GM12878 (cell line): ENCODE data around the gene CDC42EP1. TPM values are rescaled to one million over a fixed set of nuclear protein-coding genes. Genes with fewer than 3 reads are reported as not detected.

ENCODE experiments used
- BHLHE40 ChIP-seq, 2 experiments: fragments of 450-650 bp in 1 of 2; IDR thresholded peaks; 2 replicates each; pipeline ENCODE4 v1.6.1; 2011 to 2017; ENCODE audit warnings: low read depth in 2 of 2, borderline replicate concordance in 1 of 2, improper control_type of control experiment in 1 of 2, low read length in 1 of 2, mild to moderate bottlenecking in 1 of 2
- BMI1 ChIP-seq: fragments of 450-650 bp; IDR thresholded peaks from 2 replicates; pipeline ENCODE4 v1.6.1; 2016; ENCODE audit warnings: mild to moderate bottlenecking, moderate library complexity, borderline replicate concordance
- CHD2 ChIP-seq: IDR thresholded peaks from 2 replicates; pipeline ENCODE4 v1.6.1; 2011; ENCODE audit warnings: low read depth, low read length, improper control_type of control experiment, borderline replicate concordance
- GATAD2B ChIP-seq: fragments of 450-650 bp; conservative IDR thresholded peaks from 2 replicates; pipeline ENCODE4 v1.6.1; 2017; ENCODE audit warnings: low read depth, mild to moderate bottlenecking, moderate library complexity
- IKZF1 ChIP-seq: fragments of 450-650 bp; conservative IDR thresholded peaks from 2 replicates; pipeline ENCODE4 v1.6.1; 2017; ENCODE audit warnings: antibody characterized with exemption, mild to moderate bottlenecking
- MTA3 ChIP-seq: IDR thresholded peaks from 2 replicates; pipeline ENCODE4 v1.6.1; 2012; ENCODE audit warnings: low read length, inconsistent platforms, borderline replicate concordance
- PBX3 ChIP-seq: IDR thresholded peaks from 2 replicates; pipeline ENCODE4 v1.6.1; 2011; ENCODE audit warnings: mild to moderate bottlenecking, low read depth, low read length, moderate library complexity; ENCODE audit not compliant: insufficient replicate concordance
- ZNF592 ChIP-seq: fragments of 450-650 bp; IDR thresholded peaks from 2 replicates; pipeline ENCODE4 v1.6.1; 2017; ENCODE audit warnings: mild to moderate bottlenecking, moderate library complexity
- ZNF687 ChIP-seq: fragments of 450-650 bp; IDR thresholded peaks from 2 replicates; pipeline ENCODE4 v1.6.1; 2017; ENCODE audit warnings: mild to moderate bottlenecking, moderate library complexity
- polyA plus RNA-seq, 11 experiments: library from polyadenylated mRNA; depleted of rRNA in 4 of 11; unstranded in 6 of 11; stranded (reverse) in 5 of 11; fragments of >200 nt; fragmentation: Nextera tagmentation in 4 of 11; fragmentation: Illumina TruSeq in 1 of 11; extraction: Ambion mirVana in 4 of 11; extraction: Trizol in 1 of 11; gene quantifications; 1 replicate in 1 of 11; 2 replicates in 10 of 11; pipeline versions ENCODE4 v1.2.1 to v1.2.3, GENCODE V29; 2011 to 2016; ENCODE audit warnings: inconsistent platforms in 2 of 11, missing spikeins in 2 of 11, low read depth in 1 of 11
- total RNA-seq, 4 experiments: library from RNA; depleted of rRNA in 3 of 4; stranded (reverse); fragments of >200 nt in 3 of 4; fragmentation: Illumina TruSeq in 1 of 4; extraction: Trizol in 1 of 4; gene quantifications; 2 replicates each; pipeline versions ENCODE4 v1.2.1 to v1.2.3, GENCODE V29; 2013 to 2021

Gene CDC42EP1
- total and polyA plus RNA-seq, 10 of the 15 experiments (the other 5 are each of a cell fraction or from before 2014, with no cell fraction given): 0.04 to 0.33 (median 0.09) TPM; not detected in 7

GRCh38 chr22:37533995-37534394 lies 26.3 kb upstream of the CDC42EP1 start (continued):
- TF ChIP-seq ZNF592: no peak
- TF ChIP-seq BMI1: peak; percentile 70; the same call in 1 of the 2 replicates
- TF ChIP-seq PBX3: no peak
- TF ChIP-seq BHLHE40 (IDR thresholded peaks at IDR 0.05; ENCODE audit: borderline replicate concordance in 1 of 2, low read depth in 2 of 2, low read length in 1 of 2): peak; percentile 30 to 69; a peak in 1 of 4 replicates
- TF ChIP-seq ZNF687: 0 out of 2 replicates have a peak, but pooled peaks have one; percentile 29
- TF ChIP-seq IKZF1: peak; percentile 79
- 0 out of 2 replicates have a peak, but pooled peaks have one; percentile 18 for TF ChIP-seq CHD2
- TF ChIP-seq GATAD2B: peak; percentile 65
- no peak for TF ChIP-seq MTA3
